A172 (cell line): ENCODE results near the gene POLD4. TPM values are rescaled to one million over a fixed set of nuclear protein-coding genes. Genes with fewer than 3 reads are reported as not detected.

Experiments used
- DNase-seq: peaks from one replicate; pipeline ENCODE4 v3.0.0-alpha.2; 2015; ENCODE audit warnings: low spot score
- total RNA-seq: library from RNA; depleted of rRNA; stranded (reverse); fragments of >200 nt; shearing (Covaris generic); gene quantifications from 2 replicates; pipeline ENCODE4 v1.2.3, GENCODE V29; 2014; rRNA removed

The POLD4 gene
- total RNA-seq, 1 experiment from 2014 or later, result 96.0 TPM

DNA sequence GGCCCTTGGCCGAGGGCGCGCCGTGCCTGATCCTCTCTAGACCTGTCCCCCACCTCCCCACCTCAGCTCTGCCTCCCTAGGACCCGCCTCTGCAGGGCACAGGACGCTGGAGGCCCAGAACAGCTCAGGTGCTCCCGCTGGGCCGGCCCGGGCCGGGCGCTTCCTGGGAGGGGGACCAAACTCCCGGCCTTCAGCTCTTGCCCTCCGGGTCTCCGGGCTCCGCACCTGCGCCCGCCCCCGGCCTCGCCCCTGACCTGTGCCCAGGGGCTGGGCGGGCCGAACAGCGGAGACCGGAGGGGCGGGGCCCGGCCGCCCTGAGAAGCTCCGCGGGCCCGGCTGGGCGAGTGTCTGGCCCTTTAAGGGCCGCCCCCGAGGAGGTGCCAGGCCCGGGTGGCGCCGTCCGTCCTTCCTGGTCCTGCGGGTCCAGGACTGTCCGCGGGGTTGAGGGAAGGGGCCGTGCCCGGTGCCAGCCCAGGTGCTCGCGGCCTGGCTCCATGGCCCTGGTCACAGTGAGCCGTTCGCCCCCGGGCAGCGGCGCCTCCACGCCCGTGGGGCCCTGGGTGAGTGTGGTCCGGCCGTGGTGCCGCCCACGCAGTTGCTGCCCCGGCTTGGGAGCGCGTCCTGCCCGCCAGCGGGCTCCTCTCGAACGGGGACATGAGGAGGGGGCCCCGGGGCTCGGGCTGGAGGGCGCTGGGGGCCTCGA lies 50.1 kb downstream of the POLD4 start, which contains the start of gene SSH3:
SSH3 (plus strand) TSS at position 399 of the 703 bp plus-strand sequence; CDS start at position 495, 96 bp downstream.
- DNase-seq, result no peak

DNA sequence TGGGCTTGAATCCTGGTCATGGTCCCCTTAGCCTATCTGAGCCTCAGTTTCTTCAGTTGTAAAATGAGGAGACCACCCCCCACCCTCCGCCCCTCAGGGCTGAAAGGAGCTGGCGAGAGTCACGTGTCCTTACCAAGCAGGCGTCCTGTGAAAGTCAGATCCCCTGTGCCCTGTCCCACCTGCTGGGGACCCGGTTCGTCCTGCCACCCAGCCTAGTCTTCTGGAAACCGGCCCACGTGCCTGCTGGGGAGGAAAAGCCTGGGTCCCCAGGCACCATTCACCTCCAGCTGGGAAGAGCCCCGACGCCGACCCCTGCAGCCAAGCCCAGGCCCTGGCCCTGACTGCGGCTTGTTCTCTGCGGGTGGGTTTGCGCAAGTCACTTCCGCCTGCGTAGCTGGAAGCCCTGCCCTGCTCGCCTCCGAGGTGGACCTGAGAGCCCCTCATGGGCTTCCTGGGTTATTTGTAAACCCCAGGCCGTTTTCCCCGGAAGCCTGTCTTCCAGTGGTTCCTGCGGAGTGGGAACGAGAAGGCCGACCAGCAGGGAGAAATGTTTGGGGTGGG lies 50.7 kb downstream of the POLD4 start:
- no peak for DNase-seq

DNA sequence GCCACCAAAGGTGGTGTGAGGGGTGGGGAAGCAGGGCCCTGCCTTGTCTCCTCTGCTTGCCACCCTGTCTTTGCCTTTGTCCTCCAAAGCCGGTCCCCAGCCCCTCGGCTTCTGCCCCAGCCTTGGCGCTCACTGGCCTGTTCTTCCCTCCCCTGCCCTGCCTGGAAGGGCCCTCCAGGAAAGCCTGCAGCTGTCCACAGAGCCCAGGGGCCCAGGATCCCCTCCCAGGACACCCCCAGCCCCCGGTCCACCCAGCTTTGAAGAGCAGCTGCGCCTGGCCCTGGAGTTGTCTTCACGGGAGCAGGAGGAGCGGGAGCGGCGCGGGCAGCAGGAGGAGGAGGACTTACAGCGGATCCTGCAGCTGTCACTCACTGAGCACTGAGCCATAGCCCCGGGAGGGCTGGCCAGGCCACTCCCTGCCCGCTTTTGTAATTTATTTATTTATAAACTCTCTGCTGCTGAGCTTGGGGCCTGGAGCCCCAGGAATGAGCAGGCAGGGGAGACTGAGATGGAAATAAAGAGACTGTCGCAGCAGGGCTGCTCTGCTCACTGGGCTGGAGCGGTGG lies 51.3 kb downstream of the POLD4 start:
- DNase-seq, result peak; percentile 48

DNA sequence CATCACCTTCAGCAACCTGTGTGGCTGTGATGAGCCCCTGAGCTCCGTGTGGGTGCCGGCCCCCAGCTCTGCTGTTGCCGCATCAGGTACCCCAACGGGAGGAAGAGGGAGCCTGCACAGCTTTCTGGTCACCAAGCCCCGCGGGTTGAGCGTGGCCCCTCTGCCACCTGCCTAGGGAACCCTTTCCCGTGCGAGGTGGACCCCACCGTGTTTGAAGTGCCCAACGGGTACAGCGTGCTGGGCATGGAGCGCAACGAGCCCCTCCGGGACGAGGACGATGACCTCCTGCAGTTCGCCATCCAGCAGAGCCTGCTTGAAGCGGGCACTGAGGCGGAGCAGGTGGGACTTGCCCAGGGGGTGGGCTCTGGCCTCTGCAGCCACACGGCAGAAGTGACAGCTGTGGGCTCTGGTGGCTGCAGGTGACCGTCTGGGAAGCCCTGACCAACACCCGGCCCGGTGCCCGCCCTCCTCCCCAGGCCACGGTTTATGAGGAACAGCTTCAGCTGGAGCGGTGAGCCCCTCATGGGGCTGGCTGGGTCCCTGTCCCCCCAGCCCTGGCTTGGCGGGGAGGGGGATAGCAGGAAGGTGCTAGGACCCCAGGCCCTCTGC lies 51.9 kb downstream of the POLD4 start:
- DNase-seq, result no peak

Other genes starting within 250 kb of the POLD4 start
- 18.2 and 27.9 TPM in 2 replicates for gene KDM2A, start 234.3 kb downstream of the POLD4 start, total RNA-seq
- gene GRK2, start 87.1 kb downstream of the POLD4 start, total RNA-seq, result 40.3 and 44.6 TPM in 2 replicates
- gene ANKRD13D, start 64.2 kb downstream of the POLD4 start, total RNA-seq, result 25.4 and 51.8 TPM in 2 replicates
- gene SSH3, start 50.0 kb downstream of the POLD4 start, total RNA-seq, result 3.2 and 10.0 TPM in 2 replicates
- 7.5 and 8.1 TPM in 2 replicates for gene CLCF1, start 20.1 kb upstream of the POLD4 start, total RNA-seq
- gene RAD9A, start 38.4 kb upstream of the POLD4 start, total RNA-seq, result 6.2 and 15.0 TPM in 2 replicates
- gene PPP1CA, start 48.3 kb upstream of the POLD4 start, total RNA-seq, result 192 and 217 TPM in 2 replicates
- gene TBC1D10C, start 50.5 kb upstream of the POLD4 start, total RNA-seq, result not detected in 2 replicates
- 0.05 TPM in 1 of 2 replicates, not detected in the other for gene CARNS1, start 62.1 kb upstream of the POLD4 start, total RNA-seq
- 83.6 and 89.8 TPM in 2 replicates for gene RPS6KB2, start 74.9 kb upstream of the POLD4 start, total RNA-seq
- 1.5 and 2.3 TPM in 2 replicates for gene PTPRCAP, start 84.1 kb upstream of the POLD4 start, total RNA-seq
- gene CORO1B, start 89.9 kb upstream of the POLD4 start, total RNA-seq, result 108 and 116 TPM in 2 replicates
- gene GPR152, start 99.2 kb upstream of the POLD4 start, total RNA-seq, result not detected in 2 replicates
- not detected in 2 replicates for gene CABP4, start 101.8 kb upstream of the POLD4 start, total RNA-seq
- 14.0 and 20.0 TPM in 2 replicates for gene TMEM134, start 115.7 kb upstream of the POLD4 start, total RNA-seq
- gene AIP, start 129.5 kb upstream of the POLD4 start, total RNA-seq, result 95.8 and 99.9 TPM in 2 replicates
- 27.0 and 29.9 TPM in 2 replicates for gene PITPNM1, start 151.8 kb upstream of the POLD4 start, total RNA-seq
- 48.4 and 50.9 TPM in 2 replicates for gene CDK2AP2, start 154.6 kb upstream of the POLD4 start, total RNA-seq
- gene CABP2, start 169.9 kb upstream of the POLD4 start, total RNA-seq, result not detected in 2 replicates
- gene GSTP1, start 230.3 kb upstream of the POLD4 start, total RNA-seq, result 639 and 900 TPM in 2 replicates